GM20000 (cell line): ENCODE results near the gene KYAT1.

Experiments
- DNase-seq: peaks from one replicate; pipeline ENCODE4 v3.0.0; 2012; ENCODE audit warnings: low spot score
- TF ChIP-seq, protein P1 (sequence below): IDR thresholded peaks from 2 replicates; pipeline ENCODE4 v1.5.1; 2012; ENCODE audit warnings: mild to moderate bottlenecking, control low read depth; ENCODE audit errors: extremely low read depth, missing control alignments

KYAT1 gene

DNA sequence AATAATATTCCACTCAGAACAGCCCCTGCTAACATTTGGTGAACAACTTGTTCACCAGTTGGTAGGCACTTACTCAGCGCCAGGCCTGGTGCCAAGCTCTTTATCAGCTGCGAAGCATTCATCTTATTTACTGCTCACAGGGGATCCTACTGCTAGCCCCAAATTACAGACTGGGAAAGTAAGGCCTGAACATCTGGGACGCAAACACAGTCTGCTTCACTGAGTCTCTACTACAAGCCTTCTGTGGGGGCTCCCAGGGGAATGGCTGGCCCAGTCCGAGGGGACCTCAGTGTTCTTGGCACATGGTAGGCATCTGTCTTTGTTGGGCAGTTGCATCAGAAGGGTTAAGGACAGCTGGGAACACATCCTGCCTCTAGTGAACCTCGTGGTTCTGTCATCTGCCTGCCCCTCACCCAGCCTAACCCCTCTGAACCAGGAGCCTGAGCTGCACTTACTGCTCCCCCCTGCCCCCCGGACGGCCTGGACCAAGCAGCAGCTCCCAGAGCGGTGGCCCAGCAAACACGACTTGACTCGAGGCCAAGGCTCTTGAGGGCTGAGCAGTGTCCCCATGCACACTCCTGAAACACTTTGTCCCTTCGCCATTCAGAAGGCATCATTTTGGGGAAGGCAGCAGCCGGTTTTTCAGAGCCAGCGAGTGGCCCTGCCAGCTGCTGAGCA, 38.8 kb upstream of the KYAT1 start, which contains the start of gene PHYHD1:
Gene PHYHD1, plus strand, starts transcription at position 602 of the 678 bp plus-strand sequence. CDS start 1,342 bp downstream, outside the sequence.
- TF ChIP-seq, protein P1, sequence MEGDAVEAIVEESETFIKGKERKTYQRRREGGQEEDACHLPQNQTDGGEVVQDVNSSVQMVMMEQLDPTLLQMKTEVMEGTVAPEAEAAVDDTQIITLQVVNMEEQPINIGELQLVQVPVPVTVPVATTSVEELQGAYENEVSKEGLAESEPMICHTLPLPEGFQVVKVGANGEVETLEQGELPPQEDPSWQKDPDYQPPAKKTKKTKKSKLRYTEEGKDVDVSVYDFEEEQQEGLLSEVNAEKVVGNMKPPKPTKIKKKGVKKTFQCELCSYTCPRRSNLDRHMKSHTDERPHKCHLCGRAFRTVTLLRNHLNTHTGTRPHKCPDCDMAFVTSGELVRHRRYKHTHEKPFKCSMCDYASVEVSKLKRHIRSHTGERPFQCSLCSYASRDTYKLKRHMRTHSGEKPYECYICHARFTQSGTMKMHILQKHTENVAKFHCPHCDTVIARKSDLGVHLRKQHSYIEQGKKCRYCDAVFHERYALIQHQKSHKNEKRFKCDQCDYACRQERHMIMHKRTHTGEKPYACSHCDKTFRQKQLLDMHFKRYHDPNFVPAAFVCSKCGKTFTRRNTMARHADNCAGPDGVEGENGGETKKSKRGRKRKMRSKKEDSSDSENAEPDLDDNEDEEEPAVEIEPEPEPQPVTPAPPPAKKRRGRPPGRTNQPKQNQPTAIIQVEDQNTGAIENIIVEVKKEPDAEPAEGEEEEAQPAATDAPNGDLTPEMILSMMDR: no peak
- no peak for DNase-seq

DNA sequence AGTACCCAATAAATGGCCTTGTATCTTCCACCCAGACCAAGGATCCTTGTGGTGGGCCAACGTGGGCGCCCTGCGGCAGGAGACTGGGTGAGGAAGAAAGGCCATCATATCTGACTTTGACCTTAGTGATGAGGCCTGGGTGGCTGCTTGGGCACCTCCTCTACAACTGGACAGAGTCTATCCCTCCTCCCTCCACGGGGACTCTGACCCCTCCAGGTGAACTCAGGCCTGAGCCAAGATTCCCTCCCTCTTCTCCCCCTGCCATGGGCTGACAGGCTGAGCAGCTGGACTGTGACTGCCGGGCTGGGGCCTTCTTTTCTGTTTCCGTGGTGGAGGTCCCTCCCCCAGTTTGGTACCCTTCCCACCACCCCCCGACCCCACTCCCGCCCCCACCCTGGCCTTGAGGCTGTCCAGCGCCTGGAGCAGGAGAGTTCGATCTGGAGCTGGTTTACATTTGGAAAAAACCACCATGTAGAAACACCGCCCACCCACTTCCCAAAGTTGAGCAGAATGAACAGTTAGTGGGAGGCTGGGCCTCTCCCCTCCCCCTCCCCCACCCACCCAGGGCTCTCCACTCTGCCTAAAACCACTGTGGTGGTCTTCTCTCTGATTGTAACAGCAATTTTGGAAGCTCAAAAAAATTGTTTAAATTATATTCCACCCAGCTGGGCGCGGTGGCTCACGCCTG, 37.8 kb upstream of the KYAT1 start:
- DNase-seq: no peak
- TF ChIP-seq, protein P1: no peak

DNA sequence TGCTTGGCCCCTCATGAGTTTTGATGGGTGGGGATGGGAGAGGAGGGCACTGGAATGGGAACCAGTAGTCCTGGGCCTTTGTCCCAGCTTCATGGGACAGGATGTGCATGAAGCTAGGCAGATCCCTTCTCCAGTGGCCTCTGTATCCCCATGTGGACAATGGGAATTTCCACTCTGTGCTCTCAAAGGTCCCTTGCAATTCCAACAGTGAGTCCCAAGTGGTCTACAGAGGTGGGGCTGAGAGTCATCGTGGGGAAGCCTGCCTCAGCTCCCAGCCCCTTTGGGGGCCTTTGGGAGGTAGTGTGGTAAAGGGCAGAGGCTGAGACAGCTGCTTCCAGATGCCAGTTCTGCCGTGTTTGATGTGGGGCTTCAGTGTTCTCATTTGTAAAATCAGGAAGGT, 37.2 kb upstream of the KYAT1 start:
- TF ChIP-seq, protein P1: no peak

DNA sequence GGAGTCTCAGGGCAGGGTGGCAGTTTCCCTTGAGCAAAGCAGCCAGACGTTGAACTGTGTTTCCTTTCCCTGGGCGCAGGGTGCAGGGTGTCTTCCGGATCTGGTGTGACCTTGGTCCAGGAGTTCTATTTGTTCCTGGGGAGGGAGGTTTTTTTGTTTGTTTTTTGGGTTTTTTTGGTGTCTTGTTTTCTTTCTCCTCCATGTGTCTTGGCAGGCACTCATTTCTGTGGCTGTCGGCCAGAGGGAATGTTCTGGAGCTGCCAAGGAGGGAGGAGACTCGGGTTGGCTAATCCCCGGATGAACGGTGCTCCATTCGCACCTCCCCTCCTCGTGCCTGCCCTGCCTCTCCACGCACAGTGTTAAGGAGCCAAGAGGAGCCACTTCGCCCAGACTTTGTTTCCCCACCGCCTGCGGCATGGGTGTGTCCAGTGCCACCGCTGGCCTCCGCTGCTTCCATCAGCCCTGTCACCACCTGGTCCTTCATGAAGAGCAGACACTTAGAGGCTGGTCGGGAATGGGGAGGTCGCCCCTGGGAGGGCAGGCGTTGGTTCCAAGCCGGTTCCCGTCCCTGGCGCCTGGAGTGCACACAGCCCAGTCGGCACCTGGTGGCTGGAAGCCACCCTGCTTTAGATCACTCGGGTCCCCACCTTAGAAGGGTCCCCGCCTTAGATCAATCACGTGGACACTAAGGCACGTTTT, 35.5 kb upstream of the KYAT1 start:
- TF ChIP-seq, protein P1: no peak
- no peak for DNase-seq

More for the DNA sequence above, 37.2 kb upstream of the KYAT1 start:
- no peak for DNase-seq

DNA sequence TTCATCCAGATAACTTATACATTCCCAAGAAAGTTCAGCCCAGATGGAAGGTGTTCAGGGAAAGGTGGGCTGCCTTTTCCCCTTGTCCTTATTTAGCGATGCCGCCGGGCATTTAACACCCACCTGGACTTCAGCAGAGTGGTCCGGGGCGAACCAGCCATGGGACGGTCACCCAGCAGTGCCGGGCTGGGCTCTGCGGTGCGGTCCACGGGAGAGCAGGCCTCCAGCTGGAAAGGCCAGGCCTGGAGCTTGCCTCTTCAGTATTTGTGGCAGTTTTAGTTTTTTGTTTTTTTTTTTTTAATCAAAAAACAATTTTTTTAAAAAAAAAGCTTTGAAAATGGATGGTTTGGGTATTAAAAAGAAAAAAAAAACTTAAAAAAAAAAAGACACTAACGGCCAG, 35.0 kb upstream of the KYAT1 start:
- TF ChIP-seq, protein P1: no peak
- DNase-seq: no peak

DNA sequence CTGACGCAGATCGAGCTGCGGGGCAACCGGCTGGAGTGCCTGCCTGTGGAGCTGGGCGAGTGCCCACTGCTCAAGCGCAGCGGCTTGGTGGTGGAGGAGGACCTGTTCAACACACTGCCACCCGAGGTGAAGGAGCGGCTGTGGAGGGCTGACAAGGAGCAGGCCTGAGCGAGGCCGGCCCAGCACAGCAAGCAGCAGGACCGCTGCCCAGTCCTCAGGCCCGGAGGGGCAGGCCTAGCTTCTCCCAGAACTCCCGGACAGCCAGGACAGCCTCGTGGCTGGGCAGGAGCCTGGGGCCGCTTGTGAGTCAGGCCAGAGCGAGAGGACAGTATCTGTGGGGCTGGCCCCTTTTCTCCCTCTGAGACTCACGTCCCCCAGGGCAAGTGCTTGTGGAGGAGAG, 34.5 kb upstream of the KYAT1 start:
- DNase-seq: no peak
- TF ChIP-seq, protein P1: no peak
